Ecto neural progenitor cell (in vitro differentiated cells): ENCODE measurements around the gene CORO2B.

ENCODE experiments used
- DNase-seq: peaks from one replicate; pipeline ENCODE4 v3.0.0-alpha.2; 2018; ENCODE audit warnings: low spot score

The CORO2B gene

DNA sequence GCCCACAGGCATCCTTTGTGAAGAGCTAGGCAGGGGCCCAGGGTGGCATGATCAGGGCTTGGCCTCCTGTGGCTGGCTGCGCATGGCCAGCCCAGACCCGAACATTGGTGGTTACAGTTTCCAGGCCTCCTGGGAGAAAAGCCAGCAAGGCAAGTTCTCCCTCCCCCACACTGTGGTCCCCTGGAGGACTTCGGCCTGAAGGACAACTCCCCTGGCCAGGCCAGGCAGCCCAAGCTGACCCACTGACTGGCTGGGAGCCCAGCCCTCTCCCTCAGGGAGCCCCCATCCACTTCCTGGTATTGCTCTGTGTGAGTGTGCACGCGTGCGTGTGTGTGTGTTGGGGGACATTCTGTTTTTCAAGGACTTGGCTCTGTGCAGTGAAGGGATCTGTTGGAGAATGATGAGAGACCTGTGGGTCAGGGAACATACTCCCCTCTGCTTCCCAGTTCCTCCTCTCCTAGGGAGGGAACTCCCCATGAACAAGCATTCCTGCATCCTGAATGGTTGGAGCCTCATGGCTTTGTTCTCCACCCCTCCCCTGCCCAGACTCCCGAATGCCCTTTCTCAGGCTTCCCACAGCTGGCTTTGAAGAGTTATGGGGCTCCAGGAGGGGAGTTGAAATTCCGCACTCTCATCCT lies 29.5 kb downstream of the CORO2B start:
- DNase-seq, result no peak

- no peak for DNase-seq
Observed at GRCh38 chr15:68608844-68609232, 30.0 kb downstream of the CORO2B start.

GRCh38 chr15:68609629-68610028 lies 30.8 kb downstream of the CORO2B start:
- DNase-seq, result no peak

- DNase-seq, result no peak
Observed at GRCh38 chr15:68610825-68611224, 32.0 kb downstream of the CORO2B start.

- DNase-seq, result no peak
Observed at GRCh38 chr15:68612503-68612902, 33.7 kb downstream of the CORO2B start.

- no peak for DNase-seq
Observed at GRCh38 chr15:68612979-68613740, 34.4 kb downstream of the CORO2B start.

- peak; percentile 79 for DNase-seq
Observed at GRCh38 chr15:68614286-68615035, 35.7 kb downstream of the CORO2B start.

- no peak for DNase-seq
Observed at GRCh38 chr15:68615301-68615700, 36.5 kb downstream of the CORO2B start.

DNA sequence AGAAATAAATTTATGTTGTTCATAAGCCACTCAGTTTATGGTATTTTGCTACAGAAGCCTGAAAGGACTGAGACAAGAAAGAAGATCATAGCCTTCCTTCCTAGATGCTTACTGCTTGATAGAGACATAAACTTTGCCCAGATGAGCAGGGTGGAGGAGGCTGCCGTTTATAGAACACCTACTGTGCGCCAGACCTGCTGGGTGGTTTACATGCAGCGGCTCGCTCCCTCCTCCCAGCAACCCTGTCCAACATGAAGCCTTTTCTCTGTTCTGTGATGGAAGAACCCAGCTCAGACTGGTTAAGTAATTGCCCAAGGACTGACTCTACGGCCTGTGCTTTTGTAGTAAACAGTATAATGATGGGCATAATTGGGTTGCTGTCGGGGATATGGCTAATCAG lies 37.0 kb downstream of the CORO2B start:
- no peak for DNase-seq

DNA sequence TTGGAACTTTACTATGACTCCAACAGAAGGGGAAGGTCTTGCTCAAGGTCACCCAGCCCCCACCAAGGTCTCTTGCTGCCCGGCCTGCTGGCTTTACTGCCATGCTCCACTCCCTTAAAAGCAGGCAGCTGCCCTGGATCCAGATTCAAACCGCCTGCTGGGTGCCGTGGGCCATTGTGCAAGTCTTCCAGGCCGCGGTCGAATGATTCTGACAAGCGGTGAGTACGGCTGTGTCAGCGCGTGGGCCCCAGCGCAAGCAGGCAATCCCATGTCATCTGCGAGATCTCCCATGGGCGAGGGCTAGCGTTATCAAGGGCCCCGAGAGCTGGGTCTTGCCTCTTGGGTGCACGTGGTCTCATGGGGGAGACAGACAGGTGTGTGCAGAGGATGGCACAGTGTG lies 37.6 kb downstream of the CORO2B start:
- no peak for DNase-seq

DNA sequence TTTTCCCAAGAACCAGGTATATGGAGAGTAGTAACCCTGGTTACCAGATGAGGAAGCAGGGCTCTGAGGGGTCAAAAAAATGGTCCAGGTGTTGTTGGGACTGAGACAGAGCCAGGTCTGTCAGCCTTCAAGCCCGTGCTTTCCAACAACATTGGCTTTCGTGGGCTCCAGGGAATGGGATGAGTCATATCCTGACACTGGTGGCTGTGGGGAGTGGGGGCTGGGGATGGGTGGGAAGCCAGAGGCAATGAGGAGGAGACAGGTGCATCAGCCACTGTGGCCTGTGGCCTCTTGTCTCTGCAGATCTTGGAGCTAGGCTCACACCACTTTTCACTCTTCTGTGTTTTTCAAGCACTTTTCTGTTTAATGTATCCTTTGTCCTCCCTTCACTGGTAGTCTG lies 38.2 kb downstream of the CORO2B start:
- no peak for DNase-seq

DNA sequence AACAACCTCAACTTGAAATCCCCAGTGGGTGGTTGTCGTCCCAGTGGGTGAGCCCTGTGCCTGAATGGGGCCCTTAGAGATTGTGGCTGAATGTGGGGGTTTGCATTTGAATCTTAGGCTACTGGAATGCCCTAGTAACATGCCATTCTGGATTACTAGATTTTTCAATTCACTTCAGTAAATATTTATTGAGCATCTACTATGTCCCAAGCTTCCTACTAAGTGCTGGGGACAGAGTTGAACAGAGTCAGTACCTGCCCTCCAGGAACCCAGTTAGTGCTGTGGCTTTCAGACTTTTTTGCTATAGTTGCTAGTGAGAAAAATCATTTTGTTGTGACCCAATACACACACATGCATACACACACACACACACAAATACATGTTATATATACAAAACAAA lies 39.0 kb downstream of the CORO2B start:
- no peak for DNase-seq

DNA sequence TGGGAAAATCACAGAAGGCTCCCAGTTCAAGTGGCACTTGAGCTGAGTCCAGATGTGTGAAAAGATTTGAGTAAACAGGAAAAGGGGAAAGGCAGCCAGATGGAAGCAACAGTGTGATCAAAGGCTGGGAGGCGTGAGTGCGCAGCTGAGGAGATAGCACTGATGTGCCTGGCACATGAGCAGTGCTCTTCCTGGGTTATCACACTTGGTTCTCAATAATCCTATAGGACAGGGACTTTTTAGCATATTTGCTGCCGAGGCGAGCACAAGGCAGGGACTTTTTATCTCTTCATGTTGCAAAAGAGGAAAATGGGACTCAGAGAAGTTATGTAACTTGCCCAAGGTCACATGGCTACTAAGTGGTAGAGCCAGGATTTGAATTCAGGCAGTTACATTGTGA lies 39.6 kb downstream of the CORO2B start:
- DNase-seq, result no peak

DNA sequence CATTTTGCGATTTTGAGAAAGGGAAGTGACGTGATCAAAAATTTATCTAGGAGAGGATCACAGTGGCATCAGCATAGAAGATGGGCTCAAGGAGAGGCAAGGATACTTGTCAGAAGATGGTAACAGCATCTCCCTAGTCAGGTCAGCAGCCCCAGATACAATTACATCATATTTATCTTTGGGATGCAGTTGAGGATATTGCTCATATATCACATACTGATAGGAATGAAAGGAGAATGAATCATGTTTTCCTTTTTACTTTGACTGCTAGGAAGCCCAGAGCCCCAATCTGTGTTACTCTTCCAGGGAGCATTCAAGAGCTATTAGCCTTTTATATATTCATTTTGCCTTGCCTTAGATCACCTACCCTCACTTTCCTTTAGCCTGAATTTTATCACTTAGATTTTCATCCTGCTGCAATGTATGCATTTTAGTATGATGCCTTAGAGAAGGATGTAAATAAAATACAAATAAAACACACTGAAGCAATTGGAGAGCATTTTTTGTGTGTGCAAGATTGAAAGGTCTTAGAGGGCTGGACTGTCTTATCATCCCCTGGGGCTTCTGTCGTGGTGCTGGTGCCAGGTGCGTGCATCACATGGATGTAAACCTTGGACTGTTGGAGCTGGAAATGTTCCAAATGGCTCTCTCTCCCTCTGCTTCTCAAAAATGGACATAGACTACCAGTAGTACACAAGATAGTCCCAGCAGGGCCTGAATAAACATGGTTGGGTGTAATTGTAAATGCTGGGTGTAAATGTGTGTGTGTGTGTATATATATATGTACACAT lies 40.3 kb downstream of the CORO2B start:
- no peak for DNase-seq

- no peak for DNase-seq
Observed at GRCh38 chr15:68620721-68621527, 42.1 kb downstream of the CORO2B start.

DNA sequence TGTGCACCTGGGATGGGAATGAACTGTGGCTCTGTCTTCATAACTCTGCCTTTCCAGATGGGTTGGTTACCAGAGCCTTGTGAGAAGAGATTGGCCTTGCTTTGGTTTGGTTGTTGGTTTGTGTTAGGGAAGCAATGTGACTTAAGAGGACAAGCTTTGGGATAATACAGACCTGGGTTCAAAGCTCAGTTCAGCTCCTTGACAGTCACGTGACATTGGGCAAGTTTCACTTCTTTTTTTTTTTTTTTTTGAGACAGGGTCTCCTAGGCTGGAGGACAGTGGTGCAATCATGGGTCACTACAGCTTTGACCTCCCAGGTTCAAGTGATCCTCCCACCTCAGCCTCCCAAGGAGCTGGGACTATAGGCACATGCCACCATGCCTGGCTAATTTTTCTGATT lies 42.7 kb downstream of the CORO2B start:
- DNase-seq, result no peak

DNA sequence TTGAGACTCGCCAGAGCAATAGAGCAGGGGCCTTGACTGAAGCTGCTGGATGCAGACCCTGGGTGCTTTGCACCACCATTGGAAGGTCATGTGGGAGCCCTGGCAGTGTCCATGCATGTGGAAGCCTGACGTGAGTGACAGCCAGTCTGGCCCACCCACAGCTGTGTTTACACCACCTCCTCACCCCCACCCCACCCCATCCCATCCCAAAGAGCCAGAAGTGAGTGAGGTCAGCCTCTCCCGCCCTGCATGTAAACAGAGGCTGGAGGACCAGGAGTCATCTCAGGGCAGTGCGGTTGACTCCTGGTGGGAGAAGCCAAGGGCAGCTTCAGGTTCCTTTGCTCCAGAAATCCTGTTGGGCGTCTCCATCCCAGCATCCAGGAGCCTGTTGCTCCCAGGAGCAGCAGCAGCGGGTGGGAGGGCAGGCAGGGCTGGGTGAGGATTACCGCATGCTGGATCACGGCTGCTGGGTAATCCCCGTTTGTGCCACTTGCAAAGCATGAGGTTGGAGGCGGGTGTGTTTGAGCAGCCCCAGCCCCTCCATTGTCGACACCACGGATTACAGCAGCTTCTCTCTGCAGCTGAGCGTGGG lies 44.6 kb downstream of the CORO2B start:
- DNase-seq, result peak; percentile 81

GRCh38 chr15:68625853-68626252 lies 47.1 kb downstream of the CORO2B start:
- no peak for DNase-seq

GRCh38 chr15:68626283-68626682 lies 47.5 kb downstream of the CORO2B start:
- DNase-seq, result no peak

DNA sequence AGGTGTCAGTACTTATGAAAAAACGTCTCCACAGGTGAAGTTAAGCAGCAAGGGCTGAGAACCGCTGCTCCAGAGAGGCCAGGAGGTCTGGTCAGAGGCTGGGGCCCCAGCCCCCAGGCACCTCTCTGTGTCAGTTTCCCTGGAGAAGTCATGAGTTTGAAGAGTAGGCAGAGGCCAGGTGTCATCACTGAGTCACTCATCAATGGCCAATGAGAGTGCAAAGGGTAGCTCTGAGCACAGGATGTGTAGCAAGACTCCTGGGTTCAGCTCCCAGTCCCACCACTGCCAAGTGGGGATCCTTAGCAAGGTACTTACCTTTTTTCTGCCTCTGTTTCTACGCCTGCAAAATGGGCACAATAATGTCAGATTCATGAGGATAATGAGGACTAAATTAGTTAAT lies 47.9 kb downstream of the CORO2B start:
- no peak for DNase-seq

- no peak for DNase-seq
Observed at GRCh38 chr15:68627476-68627875, 48.7 kb downstream of the CORO2B start.
